Liver (tissue), 9 donors: Measurements from ENCODE around the gene TMEM18. TPM values are rescaled to one million over a fixed set of nuclear protein-coding genes. Genes with fewer than 3 reads are reported as not detected.

Experiments used
- DNase-seq: peaks from one replicate; pipeline ENCODE4 v3.0.0-alpha.2; 2017; ENCODE audit warnings: low spot score
- H3K27ac ChIP-seq, 2 donors: one replicate each; pipeline ENCODE4 v1.7.0; 2013; ENCODE audit warnings: inconsistent platforms in 2 of 2, low read length in 2 of 2, control low read depth in 1 of 2, low read depth in 1 of 2, mild to moderate bottlenecking in 1 of 2
- H3K27me3 ChIP-seq, 4 donors: one replicate each; pipeline versions ENCODE4 v1.6.1 to v1.7.0; 2013; ENCODE audit warnings: low read length in 3 of 4, inconsistent platforms in 1 of 4, mild to moderate bottlenecking in 1 of 4, moderate library complexity in 1 of 4; ENCODE audit not compliant: control insufficient read depth in 4 of 4, insufficient read depth in 4 of 4
- H3K36me3 ChIP-seq, 4 donors: one replicate each; pipeline versions ENCODE4 v1.6.1 to v1.7.0; 2013; ENCODE audit warnings: low read length in 3 of 4, mild to moderate bottlenecking in 3 of 4, low read depth in 1 of 4, moderate library complexity in 1 of 4; ENCODE audit not compliant: control insufficient read depth in 4 of 4, insufficient read depth in 3 of 4
- H3K4me1 ChIP-seq, 4 donors: one replicate each; pipeline versions ENCODE4 v1.6.1 to v1.7.0; 2013; ENCODE audit warnings: low read length in 3 of 4, mild to moderate bottlenecking in 3 of 4, moderate library complexity in 1 of 4; ENCODE audit not compliant: control insufficient read depth in 4 of 4, insufficient read depth in 4 of 4
- H3K4me3 ChIP-seq, 3 donors: one replicate each; pipeline versions ENCODE4 v1.6.1 to v1.7.0; 2013; ENCODE audit warnings: low read length in 3 of 3, control low read depth in 1 of 3, low read depth in 1 of 3, mild to moderate bottlenecking in 1 of 3
- H3K9ac ChIP-seq, 2 donors: one replicate each; pipeline ENCODE4 v1.7.0; 2013; ENCODE audit warnings: low read length in 2 of 2, mild to moderate bottlenecking in 2 of 2, moderate library complexity in 2 of 2, control low read depth in 1 of 2, low read depth in 1 of 2
- H3K9me3 ChIP-seq, 4 donors: one replicate each; pipeline versions ENCODE4 v1.6.1 to v1.7.0; 2013; ENCODE audit warnings: low read length in 3 of 4; ENCODE audit not compliant: control insufficient read depth in 4 of 4
- CTCF ChIP-seq: fragments of 150-350 bp; IDR thresholded peaks from 2 replicates; pipeline ENCODE4 v1.5.1; 2017; ENCODE audit warnings: improper control_type of control experiment, low read depth, low read length; ENCODE audit not compliant: missing input control
- EGR1 ChIP-seq, 2 donors: IDR thresholded peaks; 2 replicates each; pipeline ENCODE4 v1.6.1; 2016 to 2018; ENCODE audit warnings: antibody characterized with exemption in 2 of 2, low read depth in 2 of 2
- FOXA1 ChIP-seq: IDR thresholded peaks from 2 replicates; pipeline ENCODE4 v1.6.1; 2016; ENCODE audit warnings: antibody characterized with exemption
- FOXA2 ChIP-seq: IDR thresholded peaks from 2 replicates; pipeline ENCODE4 v1.6.1; 2016; ENCODE audit warnings: antibody characterized with exemption
- GABPA ChIP-seq, 2 donors: IDR thresholded peaks in 1 of 2; conservative IDR thresholded peaks in 1 of 2; 2 replicates each; pipeline ENCODE4 v1.6.1; 2016; ENCODE audit warnings: antibody characterized with exemption in 2 of 2, mild to moderate bottlenecking in 1 of 2, moderate library complexity in 1 of 2
- HNF4A ChIP-seq, 2 donors: conservative IDR thresholded peaks; 2 replicates each; pipeline ENCODE4 v1.6.1; 2016; ENCODE audit warnings: antibody characterized with exemption in 2 of 2, mild to moderate bottlenecking in 2 of 2
- RAD21 ChIP-seq, 2 donors: IDR thresholded peaks; 2 replicates each; pipeline ENCODE4 v1.6.1; 2016; ENCODE audit warnings: antibody characterized with exemption in 2 of 2, mild to moderate bottlenecking in 2 of 2
- RXRA ChIP-seq, 2 donors: IDR thresholded peaks; 2 replicates each; pipeline ENCODE4 v1.6.1; 2017 to 2018; ENCODE audit warnings: antibody characterized with exemption in 2 of 2, mild to moderate bottlenecking in 1 of 2
- SP1 ChIP-seq: IDR thresholded peaks from 2 replicates; pipeline ENCODE4 v1.6.1; 2018; ENCODE audit warnings: antibody characterized with exemption, mild to moderate bottlenecking
- TAF1 ChIP-seq: conservative IDR thresholded peaks from 2 replicates; pipeline ENCODE4 v1.6.1; 2016; ENCODE audit warnings: antibody characterized with exemption, mild to moderate bottlenecking
- WGBS: extraction: QIAGEN DNeasy Blood & Tissue Kit; methylation state at CpG from one replicate; pipeline ENCODE4 v1.1.7; 2013; 5-methylcytosine and 5-hydroxymethylcytosine counted together
- polyA plus RNA-seq, 2 donors: library from polyadenylated mRNA; stranded (reverse) in 1 of 2; unstranded in 1 of 2; fragments of 200-250 nt in 1 of 2; fragments of >200 nt in 1 of 2; fragmentation: Nextera tagmentation in 1 of 2; extraction: Ambion mirVana in 1 of 2; gene quantifications; one replicate each; pipeline versions ENCODE4 v1.2.1 to v1.2.3, GENCODE V29; 2013 to 2015
- total RNA-seq, 2 donors: library from RNA; depleted of rRNA; stranded (reverse); fragments of >200 nt; gene quantifications; one replicate each; pipeline ENCODE4 v1.2.3, GENCODE V29; 2014
- TF ChIP-seq, protein P1 (sequence below): IDR thresholded peaks from 2 replicates; pipeline ENCODE4 v1.6.1; 2016; ENCODE audit warnings: antibody characterized with exemption, mild to moderate bottlenecking
- TF ChIP-seq, protein P2 (sequence below): IDR thresholded peaks from 2 replicates; pipeline ENCODE4 v1.6.1; 2016; ENCODE audit warnings: antibody characterized with exemption
- TF ChIP-seq, protein P3 (sequence below): IDR thresholded peaks from 2 replicates; pipeline ENCODE4 v1.6.1; 2016; ENCODE audit warnings: antibody characterized with exemption
- donor health status: healthy.
- donor health status: healthy.
- donor health status: healthy.
- donor health status: healthy.
- donor health status: healthy.

The TMEM18 gene
- total and polyA plus RNA-seq, 4 donors, result 8.4 to 29.3 (median 10.9) TPM

DNA sequence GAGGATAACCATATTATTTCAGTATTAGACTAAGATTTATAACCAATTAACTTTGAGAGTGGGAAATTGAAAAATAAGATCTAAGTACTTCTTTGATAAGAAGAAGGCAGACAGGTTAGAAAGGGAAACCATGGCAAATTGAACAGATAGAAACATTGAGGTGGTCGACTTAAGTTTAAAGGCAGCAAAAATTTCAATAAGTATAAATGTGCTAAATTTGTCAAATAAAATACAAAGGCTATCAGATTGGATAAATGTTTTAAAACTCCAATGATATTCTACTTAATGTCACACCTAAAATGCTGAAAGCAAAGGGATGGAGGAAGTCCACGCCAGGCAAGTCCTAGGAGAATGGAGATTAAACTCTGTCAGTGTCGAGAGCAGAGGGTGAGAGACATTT, 59.2 kb downstream of the TMEM18 start:
- TF ChIP-seq, protein P1, sequence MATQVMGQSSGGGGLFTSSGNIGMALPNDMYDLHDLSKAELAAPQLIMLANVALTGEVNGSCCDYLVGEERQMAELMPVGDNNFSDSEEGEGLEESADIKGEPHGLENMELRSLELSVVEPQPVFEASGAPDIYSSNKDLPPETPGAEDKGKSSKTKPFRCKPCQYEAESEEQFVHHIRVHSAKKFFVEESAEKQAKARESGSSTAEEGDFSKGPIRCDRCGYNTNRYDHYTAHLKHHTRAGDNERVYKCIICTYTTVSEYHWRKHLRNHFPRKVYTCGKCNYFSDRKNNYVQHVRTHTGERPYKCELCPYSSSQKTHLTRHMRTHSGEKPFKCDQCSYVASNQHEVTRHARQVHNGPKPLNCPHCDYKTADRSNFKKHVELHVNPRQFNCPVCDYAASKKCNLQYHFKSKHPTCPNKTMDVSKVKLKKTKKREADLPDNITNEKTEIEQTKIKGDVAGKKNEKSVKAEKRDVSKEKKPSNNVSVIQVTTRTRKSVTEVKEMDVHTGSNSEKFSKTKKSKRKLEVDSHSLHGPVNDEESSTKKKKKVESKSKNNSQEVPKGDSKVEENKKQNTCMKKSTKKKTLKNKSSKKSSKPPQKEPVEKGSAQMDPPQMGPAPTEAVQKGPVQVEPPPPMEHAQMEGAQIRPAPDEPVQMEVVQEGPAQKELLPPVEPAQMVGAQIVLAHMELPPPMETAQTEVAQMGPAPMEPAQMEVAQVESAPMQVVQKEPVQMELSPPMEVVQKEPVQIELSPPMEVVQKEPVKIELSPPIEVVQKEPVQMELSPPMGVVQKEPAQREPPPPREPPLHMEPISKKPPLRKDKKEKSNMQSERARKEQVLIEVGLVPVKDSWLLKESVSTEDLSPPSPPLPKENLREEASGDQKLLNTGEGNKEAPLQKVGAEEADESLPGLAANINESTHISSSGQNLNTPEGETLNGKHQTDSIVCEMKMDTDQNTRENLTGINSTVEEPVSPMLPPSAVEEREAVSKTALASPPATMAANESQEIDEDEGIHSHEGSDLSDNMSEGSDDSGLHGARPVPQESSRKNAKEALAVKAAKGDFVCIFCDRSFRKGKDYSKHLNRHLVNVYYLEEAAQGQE, result no peak
- TF ChIP-seq RXRA (IDR thresholded peaks at IDR 0.05) (no peak), FOXA2 (no peak), GABPA (IDR thresholded peaks at IDR 0.05 in 1 of 2, conservative IDR thresholded peaks at IDR 0.05 in 1 of 2) (no peak), TAF1 (no peak), SP1 (no peak), CTCF (no peak), HNF4A (conservative IDR thresholded peaks at IDR 0.05) (no peak), RAD21 (IDR thresholded peaks at IDR 0.05) (no peak), FOXA1 (no peak), EGR1 (IDR thresholded peaks at IDR 0.05; ENCODE audit: low read depth in 2 of 2) (no peak)
- TF ChIP-seq, protein P2, sequence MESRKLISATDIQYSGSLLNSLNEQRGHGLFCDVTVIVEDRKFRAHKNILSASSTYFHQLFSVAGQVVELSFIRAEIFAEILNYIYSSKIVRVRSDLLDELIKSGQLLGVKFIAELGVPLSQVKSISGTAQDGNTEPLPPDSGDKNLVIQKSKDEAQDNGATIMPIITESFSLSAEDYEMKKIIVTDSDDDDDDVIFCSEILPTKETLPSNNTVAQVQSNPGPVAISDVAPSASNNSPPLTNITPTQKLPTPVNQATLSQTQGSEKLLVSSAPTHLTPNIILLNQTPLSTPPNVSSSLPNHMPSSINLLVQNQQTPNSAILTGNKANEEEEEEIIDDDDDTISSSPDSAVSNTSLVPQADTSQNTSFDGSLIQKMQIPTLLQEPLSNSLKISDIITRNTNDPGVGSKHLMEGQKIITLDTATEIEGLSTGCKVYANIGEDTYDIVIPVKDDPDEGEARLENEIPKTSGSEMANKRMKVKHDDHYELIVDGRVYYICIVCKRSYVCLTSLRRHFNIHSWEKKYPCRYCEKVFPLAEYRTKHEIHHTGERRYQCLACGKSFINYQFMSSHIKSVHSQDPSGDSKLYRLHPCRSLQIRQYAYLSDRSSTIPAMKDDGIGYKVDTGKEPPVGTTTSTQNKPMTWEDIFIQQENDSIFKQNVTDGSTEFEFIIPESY, result no peak
- TF ChIP-seq, protein P3, sequence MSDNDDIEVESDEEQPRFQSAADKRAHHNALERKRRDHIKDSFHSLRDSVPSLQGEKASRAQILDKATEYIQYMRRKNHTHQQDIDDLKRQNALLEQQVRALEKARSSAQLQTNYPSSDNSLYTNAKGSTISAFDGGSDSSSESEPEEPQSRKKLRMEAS, result no peak
- Histone ChIP-seq H3K27ac (no peak overlapping the region), H3K9me3 (peaks cover 0 to 7% (median 1%) of the 10 kb centered on the region in 4 donors), H3K36me3 (no peaks in the 10 kb centered on the region), H3K4me1 (no peaks in the 10 kb centered on the region), H3K4me3 (no peak overlapping the region), H3K27me3 (no peaks in the 10 kb centered on the region), H3K9ac (no peak overlapping the region)
- DNase-seq, result no peak
- 73% methylated on average over 3 of the region's 3 CpGs for WGBS
